WTC11 (cell line): Measurements from ENCODE around the gene ZNF486. TPM values are rescaled to one million over a fixed set of nuclear protein-coding genes. Genes with fewer than 3 reads are reported as not detected.

Source experiments
- ATAC-seq: fragments of 200-7000 bp; cut with Tn5 transposase; 2 replicates; pipeline ENCODE4 v1.10.0; 2021; ENCODE audit warnings: mild to moderate bottlenecking, moderate library complexity
- CTCF ChIA-PET: fragments of 300-600 bp; sonication (Branson Sonifier 250); formaldehyde crosslinking; loops from one replicate; lab custom pipeline; 2021; ENCODE audit warnings: antibody characterized with exemption; lab: Charles Lee
- POLR2A ChIA-PET: fragments of 350-600 bp; sonication (Branson Sonifier 250); formaldehyde crosslinking; loops from one replicate; lab custom pipeline; 2021; ENCODE audit warnings: antibody characterized with exemption; lab: Charles Lee
- DNase-seq: peaks from one replicate; pipeline ENCODE4 v3.0.0; 2021; ENCODE audit warnings: low spot score
- H3K27ac Mint-ChIP-seq: 2 replicates; pipeline ENCODE4 v1.8.0; 2021; ENCODE audit warnings: mixed read lengths
- H3K27me3 Mint-ChIP-seq: 2 replicates; pipeline ENCODE4 v1.8.0; 2021; ENCODE audit warnings: low read depth, mild to moderate bottlenecking, moderate library complexity, mixed read lengths
- H3K36me3 Mint-ChIP-seq: 2 replicates; pipeline ENCODE4 v1.8.0; 2021; ENCODE audit warnings: mixed read lengths
- H3K4me1 Mint-ChIP-seq: 2 replicates; pipeline ENCODE4 v1.8.0; 2022; ENCODE audit warnings: mixed read lengths
- H3K4me3 Mint-ChIP-seq: 2 replicates; pipeline ENCODE4 v1.8.0; 2021; ENCODE audit warnings: mild to moderate bottlenecking, moderate library complexity, mixed read lengths
- H3K9me3 Mint-ChIP-seq: 2 replicates; pipeline ENCODE4 v1.8.0; 2021; ENCODE audit warnings: mixed read lengths
- ATF2 ChIP-seq: sonication (generic); formaldehyde crosslinking; IDR thresholded peaks from 2 replicates; pipeline ENCODE4 v1.8.1; 2022; ENCODE audit warnings: low read depth, missing genetic modification reagents, borderline replicate concordance
- ATF6 ChIP-seq: sonication (generic); formaldehyde crosslinking; IDR thresholded peaks from 2 replicates; pipeline ENCODE4 v1.8.1; 2023; ENCODE audit warnings: mild to moderate bottlenecking, missing genetic modification reagents
- E2F4 ChIP-seq: sonication (generic); formaldehyde crosslinking; IDR thresholded peaks from 2 replicates; pipeline ENCODE4 v1.8.1; 2022; ENCODE audit warnings: low read depth, mild to moderate bottlenecking, moderate library complexity, missing genetic modification reagents, borderline replicate concordance
- EMX1 ChIP-seq: fragments of 250-450 bp; sonication (Bioruptor Pico); IDR thresholded peaks from 2 replicates; pipeline ENCODE4 v1.8.0; 2021; ENCODE audit warnings: mild to moderate bottlenecking
- FOXP1 ChIP-seq: sonication (generic); formaldehyde crosslinking; IDR thresholded peaks from 2 replicates; pipeline ENCODE4 v1.8.0; 2022; ENCODE audit warnings: missing genetic modification reagents, mild to moderate bottlenecking, moderate library complexity, borderline replicate concordance
- GABPB1 ChIP-seq: sonication (generic); formaldehyde crosslinking; IDR thresholded peaks from 2 replicates; pipeline ENCODE4 v1.8.1; 2023; ENCODE audit warnings: mild to moderate bottlenecking, missing genetic modification reagents
- IRF2 ChIP-seq: sonication (generic); formaldehyde crosslinking; IDR thresholded peaks from 2 replicates; pipeline ENCODE4 v1.8.0; 2022; ENCODE audit warnings: low read depth, missing genetic modification reagents, borderline replicate concordance
- JUN ChIP-seq: sonication (generic); formaldehyde crosslinking; IDR thresholded peaks from 2 replicates; pipeline ENCODE4 v1.8.0; 2023; ENCODE audit warnings: mild to moderate bottlenecking, missing genetic modification reagents
- MAX ChIP-seq: sonication (generic); formaldehyde crosslinking; IDR thresholded peaks from 2 replicates; pipeline ENCODE4 v1.8.0; 2022; ENCODE audit warnings: mild to moderate bottlenecking, missing genetic modification reagents
- NFYB ChIP-seq: sonication (generic); formaldehyde crosslinking; conservative IDR thresholded peaks from 2 replicates; pipeline ENCODE4 v1.8.0; 2022; ENCODE audit warnings: low read depth, missing genetic modification reagents
- NR3C1 ChIP-seq: sonication (generic); formaldehyde crosslinking; conservative IDR thresholded peaks from 2 replicates; pipeline ENCODE4 v1.8.1; 2023; ENCODE audit warnings: low read depth, mild to moderate bottlenecking, missing genetic modification reagents
- OVOL2 ChIP-seq: fragments of 250-450 bp; sonication (Bioruptor Pico); IDR thresholded peaks from 2 replicates; pipeline ENCODE4 v1.9.0; 2021; ENCODE audit warnings: mild to moderate bottlenecking, borderline replicate concordance
- SP1 ChIP-seq: sonication (generic); formaldehyde crosslinking; conservative IDR thresholded peaks from 2 replicates; pipeline ENCODE4 v1.8.1; 2022; ENCODE audit warnings: missing genetic modification reagents
- TCF7 ChIP-seq: sonication (generic); formaldehyde crosslinking; IDR thresholded peaks from 2 replicates; pipeline ENCODE4 v1.8.0; 2022; ENCODE audit warnings: mild to moderate bottlenecking, low read depth, missing genetic modification reagents, moderate library complexity
- TEAD1 ChIP-seq: sonication (generic); formaldehyde crosslinking; IDR thresholded peaks from 2 replicates; pipeline ENCODE4 v1.8.0; 2022; ENCODE audit warnings: mild to moderate bottlenecking, missing genetic modification reagents
- TEAD4 ChIP-seq: sonication (generic); formaldehyde crosslinking; IDR thresholded peaks from 2 replicates; pipeline ENCODE4 v1.8.0; 2022; ENCODE audit warnings: mild to moderate bottlenecking, missing genetic modification reagents
- USF1 ChIP-seq: sonication (generic); formaldehyde crosslinking; IDR thresholded peaks from 2 replicates; pipeline ENCODE4 v1.8.0; 2022; ENCODE audit warnings: mild to moderate bottlenecking, missing genetic modification reagents
- USF2 ChIP-seq: sonication (generic); formaldehyde crosslinking; IDR thresholded peaks from 2 replicates; pipeline ENCODE4 v1.8.1; 2023; ENCODE audit warnings: mild to moderate bottlenecking, missing genetic modification reagents, moderate library complexity
- ZNF232 ChIP-seq: sonication (generic); formaldehyde crosslinking; IDR thresholded peaks from 2 replicates; pipeline ENCODE4 v1.8.0; 2022; ENCODE audit warnings: mild to moderate bottlenecking, missing genetic modification reagents
- ZNF423 ChIP-seq: fragments of 250-450 bp; sonication (Bioruptor Pico); IDR thresholded peaks from 2 replicates; pipeline ENCODE4 v2.1.2; 2022; ENCODE audit warnings: mild to moderate bottlenecking, moderate library complexity
- ZNF425 ChIP-seq: fragments of 250-450 bp; sonication (Bioruptor Pico); conservative IDR thresholded peaks from 2 replicates; pipeline ENCODE4 v1.9.0; 2021; ENCODE audit warnings: mild to moderate bottlenecking
- ZNF512 ChIP-seq: sonication (generic); formaldehyde crosslinking; IDR thresholded peaks from 2 replicates; pipeline ENCODE4 v1.8.1; 2022; ENCODE audit warnings: missing genetic modification reagents, borderline replicate concordance
- total RNA-seq: library from RNA; stranded (reverse); gene quantifications from 3 replicates; pipeline ENCODE4 v1.2.3, GENCODE V29; 2021

ZNF486 gene
- total RNA-seq, 1 experiment from 2014 or later: 22.3 TPM

GRCh38 chr19:20235156-20235555 is 68.1 kb downstream of the ZNF486 start:
- ChIA-PET CTCF (interaction anchor here (1.4 to 1.6 kb wide), 2 partner anchors 125 to 133 kb away, joined by 3 read pairs; no protein-coding TSS in a partner anchor), POLR2A (interaction anchor here (0.6 to 0.8 kb wide), 3 partner anchors 11 to 1093 kb away, joined by 3 read pairs; no protein-coding TSS in a partner anchor)
- Mint-ChIP-seq H3K27ac (peak overlapping the region; percentile 84; the same call in 1 of the 2 replicates), H3K4me3 (peak overlapping the region; percentile 100), H3K27me3 (no peaks in the 10 kb centered on the region), H3K4me1 (peaks cover 72% of the 10 kb centered on the region), H3K36me3 (peaks cover 68% of the 10 kb centered on the region), H3K9me3 (peaks cover 19% of the 10 kb centered on the region)
- ATAC-seq: no peak
- no peak for DNase-seq
- no peak for TF ChIP-seq NFYB
- TF ChIP-seq GABPB1 (CRISPR knock-in tag): no peak
- TF ChIP-seq OVOL2 (CRISPR knock-in tag): no peak
- TF ChIP-seq JUN (CRISPR knock-in tag): no peak
- TF ChIP-seq IRF2 (CRISPR knock-in tag): no peak
- no peak for TF ChIP-seq FOXP1 (CRISPR knock-in tag)
- no peak for TF ChIP-seq ZNF512 (CRISPR knock-in tag)
- TF ChIP-seq ZNF232 (CRISPR knock-in tag): no peak
- no peak for TF ChIP-seq TEAD4 (CRISPR knock-in tag)
- no peak for TF ChIP-seq ATF6 (CRISPR knock-in tag)
- no peak for TF ChIP-seq TCF7 (CRISPR knock-in tag)
- TF ChIP-seq NR3C1: no peak
- TF ChIP-seq ZNF425: no peak
- no peak for TF ChIP-seq EMX1

GRCh38 chr19:20237773-20238623 is 71.0 kb downstream of the ZNF486 start:
- Mint-ChIP-seq H3K36me3 (peaks cover 42% of the 10 kb centered on the region), H3K4me3 (peak overlapping the region; percentile 100), H3K4me1 (peaks cover 52% of the 10 kb centered on the region), H3K9me3 (no peaks in the 10 kb centered on the region), H3K27me3 (no peaks in the 10 kb centered on the region; the same call in 1 of the 2 replicates), H3K27ac (peak overlapping the region; percentile 99)
- DNase-seq: peak; percentile 97
- CTCF ChIA-PET: interaction anchor here (0.7 to 2.7 kb wide), 13 partner anchors 9 to 327 kb away, joined by 3 to 21 read pairs (median 4); partner anchors contain the start of gene ZNF737
- POLR2A ChIA-PET: interaction anchor here (0.6 to 2.6 kb wide), 25 partner anchors 10 to 538 kb away, joined by 3 to 17 read pairs (median 4); partner anchors contain the start of genes ZNF486, ZNF66, ZNF90 and ZNF93
- peak; percentile 95 for ATAC-seq
- peak; percentile 96 for TF ChIP-seq NFYB
- peak; percentile 37 for TF ChIP-seq USF1 (CRISPR knock-in tag)
- TF ChIP-seq SP1: peak; percentile 52; the same call in 1 of the 2 replicates
- TF ChIP-seq ATF2 (CRISPR knock-in tag): no peak
- TF ChIP-seq FOXP1 (CRISPR knock-in tag): peak; percentile 54; the same call in 1 of the 2 replicates
- no peak for TF ChIP-seq E2F4 (CRISPR knock-in tag)
- TF ChIP-seq TEAD1 (CRISPR knock-in tag): peak; percentile 89
- TF ChIP-seq MAX (CRISPR knock-in tag): peak; percentile 54
- peak; percentile 11; the same call in 1 of the 2 replicates for TF ChIP-seq USF2
- no peak for TF ChIP-seq ZNF423 (CRISPR knock-in tag)
